ENCODE measurements around the gene ACOXL.

- no peak for TF ChIP-seq POLR2A (IDR thresholded peaks at IDR 0.05)
- TF ChIP-seq CTCF (IDR thresholded peaks at IDR 0.05), result no peak
Measured at GRCh38 chr2:110720547-110720946, 11.8 kb upstream of the ACOXL start.

Measured in transverse colon (tissue), 3 donors.